SK-N-SH treated with all-trans-retinoic acid at 6 μM for 48 hours (cell line): ENCODE measurements around the gene NOTUM.

Experiments used
- ZNF70 ChIP-seq: fragments of 450-650 bp; formaldehyde crosslinking; IDR thresholded peaks from 2 replicates; pipeline ENCODE4 v1.5.0; 2020; ENCODE audit warnings: mild to moderate bottlenecking, moderate library complexity
- TF ChIP-seq, protein P1 (sequence below): fragments of 250-450 bp; sonication (Bioruptor Pico); IDR thresholded peaks from 2 replicates; pipeline ENCODE4 v1.8.0; 2020; ENCODE audit warnings: mild to moderate bottlenecking, moderate library complexity, borderline replicate concordance

DNA sequence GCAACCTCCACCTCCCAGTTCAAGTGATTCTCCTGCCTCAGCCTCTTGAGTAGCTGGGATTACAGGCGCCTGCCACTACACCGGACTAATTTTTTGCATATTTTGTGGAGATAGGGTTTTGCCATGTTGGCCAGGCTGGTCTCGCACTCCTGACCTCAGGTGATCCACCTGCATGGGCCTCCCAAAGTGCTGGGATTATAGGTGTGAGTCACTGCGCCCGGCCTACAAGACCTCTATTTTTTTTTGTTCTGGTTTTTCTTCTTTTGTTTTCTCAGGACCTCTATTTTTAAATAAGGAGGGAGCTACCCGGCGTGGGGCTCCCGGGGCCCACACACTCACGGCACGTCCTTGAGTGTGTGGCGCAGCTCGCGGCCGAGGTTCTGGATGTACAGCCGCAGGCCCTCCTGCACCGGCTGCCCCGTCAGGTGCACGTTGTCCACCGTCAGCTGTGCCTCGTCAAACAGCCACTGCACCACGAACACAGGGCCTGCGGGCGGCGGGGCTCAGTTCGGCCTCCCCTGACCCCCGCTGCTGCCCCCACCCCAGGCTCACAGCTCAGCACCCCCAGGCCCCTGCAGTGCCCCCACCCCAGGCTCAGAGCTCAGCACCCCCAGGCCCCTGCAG, 5.8 kb downstream of the NOTUM start:
- TF ChIP-seq, protein P1, sequence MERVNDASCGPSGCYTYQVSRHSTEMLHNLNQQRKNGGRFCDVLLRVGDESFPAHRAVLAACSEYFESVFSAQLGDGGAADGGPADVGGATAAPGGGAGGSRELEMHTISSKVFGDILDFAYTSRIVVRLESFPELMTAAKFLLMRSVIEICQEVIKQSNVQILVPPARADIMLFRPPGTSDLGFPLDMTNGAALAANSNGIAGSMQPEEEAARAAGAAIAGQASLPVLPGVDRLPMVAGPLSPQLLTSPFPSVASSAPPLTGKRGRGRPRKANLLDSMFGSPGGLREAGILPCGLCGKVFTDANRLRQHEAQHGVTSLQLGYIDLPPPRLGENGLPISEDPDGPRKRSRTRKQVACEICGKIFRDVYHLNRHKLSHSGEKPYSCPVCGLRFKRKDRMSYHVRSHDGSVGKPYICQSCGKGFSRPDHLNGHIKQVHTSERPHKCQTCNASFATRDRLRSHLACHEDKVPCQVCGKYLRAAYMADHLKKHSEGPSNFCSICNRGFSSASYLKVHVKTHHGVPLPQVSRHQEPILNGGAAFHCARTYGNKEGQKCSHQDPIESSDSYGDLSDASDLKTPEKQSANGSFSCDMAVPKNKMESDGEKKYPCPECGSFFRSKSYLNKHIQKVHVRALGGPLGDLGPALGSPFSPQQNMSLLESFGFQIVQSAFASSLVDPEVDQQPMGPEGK (CRISPR knock-in tag), result no peak
- no peak for TF ChIP-seq ZNF70 (CRISPR knock-in tag)
